K562 (cell line): Measurements from ENCODE around the gene RBKS. TPM values are rescaled to one million over a fixed set of nuclear protein-coding genes. Genes with fewer than 3 reads are reported as not detected.
A peak's percentile ranks its signal among the peaks of the same experiment; 100 is the strongest.

Source experiments
- AFF4 ChIP-seq: sonication (generic); formaldehyde crosslinking; IDR thresholded peaks from 2 replicates; pipeline ENCODE4 v1.8.0; 2023; ENCODE audit warnings: mild to moderate bottlenecking, missing genetic modification reagents
- BRF1 ChIP-seq: IDR thresholded peaks from 3 replicates; pipeline ENCODE4 v1.6.1; 2011; ENCODE audit warnings: borderline replicate concordance, mild to moderate bottlenecking; ENCODE audit not compliant: insufficient read length; ENCODE audit errors: extremely low read depth
- C11orf30 ChIP-seq: fragments of 450-650 bp; IDR thresholded peaks from 2 replicates; pipeline ENCODE4 v1.6.1; 2016; ENCODE audit warnings: low read depth, mild to moderate bottlenecking
- CREM ChIP-seq: IDR thresholded peaks from 2 replicates; pipeline ENCODE4 v1.6.1; 2014; ENCODE audit warnings: antibody characterized with exemption, low read depth
- DMBX1 ChIP-seq: fragments of 250-450 bp; sonication (Bioruptor Pico); IDR thresholded peaks from 2 replicates; pipeline ENCODE4 v1.8.0; 2022; ENCODE audit warnings: inconsistent platforms, mild to moderate bottlenecking, moderate library complexity, borderline replicate concordance
- FIP1L1 ChIP-seq: fragments of 200-400 bp; formaldehyde crosslinking; IDR thresholded peaks from 2 replicates; pipeline ENCODE4 v1.6.1; 2018; ENCODE audit warnings: mild to moderate bottlenecking, low read depth, low read length; ENCODE audit not compliant: poor library complexity, severe bottlenecking
- GATAD2A ChIP-seq: fragments of 450-650 bp; IDR thresholded peaks from 2 replicates; pipeline ENCODE4 v1.6.1; 2017
- HBP1 ChIP-seq: fragments of 450-650 bp; formaldehyde crosslinking; IDR thresholded peaks from 2 replicates; pipeline ENCODE4 v1.4.0; 2022; ENCODE audit warnings: missing genetic modification characterization
- HMGXB4 ChIP-seq: sonication (generic); formaldehyde crosslinking; IDR thresholded peaks from 2 replicates; pipeline ENCODE4 v1.8.1; 2023; ENCODE audit warnings: mild to moderate bottlenecking, missing genetic modification reagents
- HNRNPK ChIP-seq: fragments of 200-400 bp; formaldehyde crosslinking; IDR thresholded peaks from one replicate; pipeline ENCODE4 v1.6.1; 2018; ENCODE audit warnings: mild to moderate bottlenecking, low read depth, low read length; ENCODE audit not compliant: poor library complexity, severe bottlenecking
- MAX ChIP-seq: sonication (generic); formaldehyde crosslinking; IDR thresholded peaks from 2 replicates; pipeline ENCODE4 v1.9.0; 2022; ENCODE audit warnings: mild to moderate bottlenecking, missing genetic modification reagents
- MXI1 ChIP-seq: IDR thresholded peaks from 2 replicates; pipeline ENCODE4 v1.6.1; 2011; ENCODE audit warnings: low read depth, mild to moderate bottlenecking, improper control_type of control experiment, low read length
- POLR2AphosphoS2 ChIP-seq: IDR thresholded peaks from 2 replicates; pipeline ENCODE4 v1.6.1; 2012; ENCODE audit warnings: low read length, improper control_type of control experiment
- POLR2G ChIP-seq: fragments of 200-400 bp; formaldehyde crosslinking; IDR thresholded peaks from 2 replicates; pipeline ENCODE4 v1.6.1; 2017; ENCODE audit warnings: low read depth, mild to moderate bottlenecking, antibody characterized with exemption, low read length, moderate library complexity
- TARDBP ChIP-seq: fragments of 450-650 bp; IDR thresholded peaks from 2 replicates; pipeline ENCODE4 v1.6.1; 2016
- TBL1XR1 ChIP-seq, 2 experiments: IDR thresholded peaks; 2 replicates each; pipeline ENCODE4 v1.6.1; 2012; ENCODE audit warnings: improper control_type of control experiment in 2 of 2, low read length in 2 of 2, mild to moderate bottlenecking in 1 of 2
- TEAD4 ChIP-seq, 2 experiments: sonication (generic) in 1 of 2; formaldehyde crosslinking in 1 of 2; IDR thresholded peaks; 2 replicates each; pipeline versions ENCODE4 v1.6.1 to v1.8.0; 2012 to 2022; ENCODE audit warnings: borderline replicate concordance in 1 of 2, inconsistent platforms in 1 of 2, low read length in 1 of 2, mild to moderate bottlenecking in 1 of 2, missing genetic modification reagents in 1 of 2
- XRCC4 ChIP-seq: IDR thresholded peaks from one replicate; pipeline ENCODE4 v1.6.1; 2011; ENCODE audit not compliant: insufficient read depth, insufficient read length; ENCODE audit errors: extremely low read depth
- XRCC5 ChIP-seq: fragments of 200-400 bp; formaldehyde crosslinking; IDR thresholded peaks from 2 replicates; pipeline ENCODE4 v1.6.1; 2017; ENCODE audit warnings: low read depth, mild to moderate bottlenecking, low read length
- ZC3H8 ChIP-seq: fragments of 450-650 bp; IDR thresholded peaks from 2 replicates; pipeline ENCODE4 v1.6.1; 2017
- ZNF507 ChIP-seq: conservative IDR thresholded peaks from 2 replicates; pipeline ENCODE4 v1.6.1; 2017; ENCODE audit warnings: missing genetic modification characterization, missing compliant biosample characterization
- polyA plus RNA-seq, 8 experiments: library from polyadenylated mRNA; depleted of rRNA in 4 of 8; stranded (reverse) in 5 of 8; unstranded in 3 of 8; fragments of >200 nt; fragmentation: Nextera tagmentation in 2 of 8; fragmentation: Illumina TruSeq in 1 of 8; extraction: Ambion mirVana in 2 of 8; extraction: Trizol in 1 of 8; gene quantifications; 2 replicates each; pipeline versions ENCODE4 v1.2.1 to v1.2.3, GENCODE V29; 2011 to 2014; ENCODE audit warnings: inconsistent platforms in 1 of 8, missing spikeins in 1 of 8
- total RNA-seq, 7 experiments: library from RNA; depleted of rRNA in 6 of 7; stranded (reverse); fragments of >200 nt in 6 of 7; fragmentation: Illumina TruSeq in 2 of 7; extraction: Trizol in 2 of 7; gene quantifications; 2 replicates each; pipeline versions ENCODE4 v1.2.1 to v1.2.3, GENCODE V29; 2011 to 2021; ENCODE audit warnings: low replicate concordance in 1 of 7

RBKS gene
- total and polyA plus RNA-seq, 9 of the 15 experiments (the other 6 are each of a cell fraction or from before 2014, with no cell fraction given): 0.06 to 0.39 (median 0.19) TPM

- no peak for TF ChIP-seq ZNF507 (tag)
- no peak for TF ChIP-seq FIP1L1
- no peak for TF ChIP-seq BRF1
- peak; percentile 97 for TF ChIP-seq TARDBP
- no peak for TF ChIP-seq ZC3H8
- TF ChIP-seq CREM: peak; percentile 100
- peak; percentile 41; the same call in 1 of the 2 replicates for TF ChIP-seq C11orf30
- no peak for TF ChIP-seq XRCC4
- TF ChIP-seq XRCC5: 0 out of 2 replicates have a peak, but pooled peaks have one; percentile 29
- no peak for TF ChIP-seq HNRNPK
- TF ChIP-seq POLR2AphosphoS2: no peak
- no peak for TF ChIP-seq HMGXB4 (CRISPR knock-in tag)
- no peak for TF ChIP-seq HBP1
- TF ChIP-seq TBL1XR1 (IDR thresholded peaks at IDR 0.05; ENCODE audit: low read length in 2 of 2): peak in 1 of 2 experiments; percentile 98; a peak in 2 of 4 replicates
- TF ChIP-seq MAX (CRISPR knock-in tag): peak; percentile 94
- peak; percentile 36; the same call in 1 of the 2 replicates for TF ChIP-seq GATAD2A
- 0 out of 2 replicates have a peak, but pooled peaks have one; percentile 29 for TF ChIP-seq AFF4
- TF ChIP-seq POLR2G: no peak
- no peak for TF ChIP-seq TEAD4 (IDR thresholded peaks at IDR 0.05; ENCODE audit: low read length)
- TF ChIP-seq TEAD4 (CRISPR knock-in tag; IDR thresholded peaks at IDR 0.05; ENCODE audit: borderline replicate concordance): no peak
- TF ChIP-seq MXI1: no peak
- TF ChIP-seq DMBX1 (CRISPR knock-in tag): no peak
These were observed 911 bp upstream of the RBKS start (continued) for GRCh38 chr2:27890924-27891672.
